ENCODE data around the gene FBXW5. TPM values are rescaled to one million over a fixed set of nuclear protein-coding genes. Genes with fewer than 3 reads are reported as not detected.

Gene FBXW5
- total RNA-seq, 1 experiment from 2014 or later: 70.5 TPM

- H3K4me1 Mint-ChIP-seq: no peaks in the 10 kb centered on the region
- no peak overlapping the region for H3K4me3 Mint-ChIP-seq
- no peaks in the 10 kb centered on the region for H3K9me3 Mint-ChIP-seq
- TF ChIP-seq FOXP1 (CRISPR knock-in tag; IDR thresholded peaks at IDR 0.05; ENCODE audit: borderline replicate concordance) (no peak), JUN (CRISPR knock-in tag; IDR thresholded peaks at IDR 0.05) (no peak), HMGA2 (CRISPR knock-in tag; IDR thresholded peaks at IDR 0.05) (no peak), ZNF423 (CRISPR knock-in tag; IDR thresholded peaks at IDR 0.05) (no peak), ZNF138 (CRISPR knock-in tag; conservative IDR thresholded peaks at IDR 0.05) (no peak), TP53 (CRISPR knock-in tag; IDR thresholded peaks at IDR 0.05) (no peak), ATF6 (CRISPR knock-in tag; IDR thresholded peaks at IDR 0.05) (no peak)
- H3K36me3 Mint-ChIP-seq: peaks cover 49% of the 10 kb centered on the region
- ChIA-PET CTCF (no interaction called here), POLR2A (interaction anchor here (1.1 kb wide), 1 partner anchor 8 kb away, joined by 3 read pairs; no protein-coding TSS in a partner anchor)
- H3K27ac Mint-ChIP-seq: peak overlapping the region; percentile 56; the same call in 1 of the 2 replicates
- DNase-seq (ENCODE audit: low spot score) (no peak), ATAC-seq (no peak)
- no peaks in the 10 kb centered on the region for H3K27me3 Mint-ChIP-seq (ENCODE audit: low read depth)
Observed at GRCh38 chr9:136915632-136916329, 28.8 kb downstream of the FBXW5 start.

GRCh38 chr9:136913701-136914438 lies 30.7 kb downstream of the FBXW5 start:
- H3K27me3 Mint-ChIP-seq (ENCODE audit: low read depth): no peaks in the 10 kb centered on the region
- no peaks in the 10 kb centered on the region for H3K9me3 Mint-ChIP-seq
- ATAC-seq (no peak), DNase-seq (ENCODE audit: low spot score) (no peak)
- peaks cover 53% of the 10 kb centered on the region for H3K36me3 Mint-ChIP-seq
- ChIA-PET POLR2A (interaction anchor here (0.5 kb wide), 1 partner anchor 347 kb away, joined by 3 read pairs; no protein-coding TSS in a partner anchor), CTCF (interaction anchor here (0.7 kb wide), 1 partner anchor 86 kb away, joined by 4 read pairs; no protein-coding TSS in a partner anchor)
- no peak overlapping the region for H3K27ac Mint-ChIP-seq
- TF ChIP-seq TEAD4 (CRISPR knock-in tag; IDR thresholded peaks at IDR 0.05) (no peak), EMX1 (CRISPR knock-in tag; IDR thresholded peaks at IDR 0.05) (no peak), CDX4 (CRISPR knock-in tag; IDR thresholded peaks at IDR 0.05; ENCODE audit: borderline replicate concordance) (no peak), ZNF512 (CRISPR knock-in tag; IDR thresholded peaks at IDR 0.05; ENCODE audit: borderline replicate concordance) (no peak), ETV6 (CRISPR knock-in tag; IDR thresholded peaks at IDR 0.05) (no peak), NFATC4 (CRISPR knock-in tag; IDR thresholded peaks at IDR 0.05) (no peak), HMGA2 (CRISPR knock-in tag; IDR thresholded peaks at IDR 0.05) (no peak), PREB (CRISPR knock-in tag; IDR thresholded peaks at IDR 0.05; ENCODE audit: borderline replicate concordance) (no peak), STAT6 (CRISPR knock-in tag; conservative IDR thresholded peaks at IDR 0.05; ENCODE audit: low read depth) (no peak), TEAD1 (CRISPR knock-in tag; IDR thresholded peaks at IDR 0.05) (no peak), ATF6 (CRISPR knock-in tag; IDR thresholded peaks at IDR 0.05) (no peak), ZBTB21 (CRISPR knock-in tag; IDR thresholded peaks at IDR 0.05; ENCODE audit: borderline replicate concordance) (no peak)
- H3K4me1 Mint-ChIP-seq: no peaks in the 10 kb centered on the region
- no peak overlapping the region for H3K4me3 Mint-ChIP-seq

Measured in WTC11 (cell line).